SK-N-SH (cell line): ENCODE data around the gene OGFOD2. TPM values are rescaled to one million over a fixed set of nuclear protein-coding genes. Genes with fewer than 3 reads are reported as not detected.

Experiments
- CTCF ChIA-PET: fragments of 300-600, 350-600 bp; formaldehyde crosslinking; extraction: SDS; loops from one replicate; lab custom pipeline; 2021; lab: Yijun Ruan, JAX
- POLR2A ChIA-PET: fragments of 350-600 bp; sonication (Branson Sonifier 250); formaldehyde crosslinking; extraction: SDS; loops from one replicate; lab custom pipeline; 2020; ENCODE audit warnings: antibody characterized with exemption, inconsistent platforms; lab: Yijun Ruan, JAX
- DNase-seq: peaks from one replicate; pipeline ENCODE4 v3.0.0; 2012
- H2AFZ ChIP-seq: fragments of 200-600 bp; sonication (generic); 2 replicates; pipeline ENCODE4 v1.8.1; 2016; ENCODE audit warnings: antibody characterized with exemption, mild to moderate bottlenecking, low read depth
- H3F3A ChIP-seq: fragments of 200-600 bp; sonication (generic); replicated peaks from 2 replicates; pipeline ENCODE3; 2016; ENCODE audit warnings: antibody characterized with exemption, mild to moderate bottlenecking; ENCODE audit not compliant: insufficient read depth
- H3K27ac ChIP-seq, 2 experiments: fragments of 200-500 bp in 1 of 2; fragments of 200-600 bp in 1 of 2; sonication (Bioruptor generic) in 1 of 2; sonication (generic), shearing (Covaris generic) in 1 of 2; 2 replicates each; pipeline versions ENCODE4 v1.5.1 to v1.6.1; 2014 to 2016; ENCODE audit warnings: low read depth in 2 of 2, inconsistent platforms in 1 of 2, low read length in 1 of 2, mild to moderate bottlenecking in 1 of 2, mixed read lengths in 1 of 2
- H3K27me3 ChIP-seq: fragments of 200-600 bp; sonication (generic), shearing (Covaris generic); 2 replicates; pipeline ENCODE4 v1.6.1; 2016; ENCODE audit warnings: mixed run types; ENCODE audit not compliant: insufficient read depth
- H3K36me3 ChIP-seq, 2 experiments: fragments of 200-500 bp in 1 of 2; fragments of 200-600 bp in 1 of 2; sonication (Bioruptor generic) in 1 of 2; sonication (generic) in 1 of 2; replicated peaks in 1 of 2; 2 replicates each; pipeline versions ENCODE3 to v1.5.1; 2014 to 2016; ENCODE audit warnings: low read length in 1 of 2, mild to moderate bottlenecking in 1 of 2; ENCODE audit not compliant: insufficient read depth in 2 of 2, control insufficient read depth in 1 of 2
- H3K4me1 ChIP-seq, 2 experiments: fragments of 200-500 bp in 1 of 2; fragments of 200-600 bp in 1 of 2; sonication (Bioruptor generic) in 1 of 2; sonication (generic), shearing (Covaris generic) in 1 of 2; 2 replicates each; pipeline versions ENCODE4 v1.5.1 to v1.6.1; 2014 to 2016; ENCODE audit warnings: low read depth in 1 of 2, low read length in 1 of 2, mixed run types in 1 of 2; ENCODE audit not compliant: insufficient read depth in 2 of 2, control insufficient read depth in 1 of 2
- H3K4me2 ChIP-seq: fragments of 200-600 bp; sonication (generic), shearing (Covaris generic); 2 replicates; pipeline ENCODE4 v1.6.1; 2017; ENCODE audit warnings: mixed run types
- H3K4me3 ChIP-seq, 2 experiments: fragments of 200-500 bp in 1 of 2; fragments of 200-600 bp in 1 of 2; sonication (Bioruptor generic) in 1 of 2; sonication (generic), shearing (Covaris generic) in 1 of 2; 2 replicates each; pipeline versions ENCODE4 v1.5.1 to v1.8.1; 2014 to 2016; ENCODE audit warnings: low read depth in 2 of 2, inconsistent platforms in 1 of 2, low read length in 1 of 2, mild to moderate bottlenecking in 1 of 2, mixed read lengths in 1 of 2, moderate library complexity in 1 of 2
- H3K79me2 ChIP-seq: fragments of 200-600 bp; sonication (generic); 2 replicates; pipeline ENCODE4 v1.8.1; 2017; ENCODE audit warnings: mild to moderate bottlenecking; ENCODE audit not compliant: insufficient read depth
- H3K9ac ChIP-seq: fragments of 200-600 bp; sonication (generic); 2 replicates; pipeline ENCODE4 v1.6.1; 2017; ENCODE audit warnings: mixed run types
- H3K9me2 ChIP-seq: fragments of 200-600 bp; sonication (generic); 2 replicates; pipeline ENCODE4 v1.6.1; 2017; ENCODE audit warnings: mixed run types
- H3K9me3 ChIP-seq: fragments of 200-600 bp; sonication (generic); 2 replicates; pipeline ENCODE4 v1.6.1; 2017; ENCODE audit warnings: mixed run types, mild to moderate bottlenecking, moderate library complexity
- H4K20me1 ChIP-seq: fragments of 200-600 bp; sonication (generic); 2 replicates; pipeline ENCODE4 v1.6.1; 2017; ENCODE audit warnings: mild to moderate bottlenecking, mixed run types; ENCODE audit not compliant: insufficient read depth
- CTCF ChIP-seq: fragments of 200-600 bp; sonication (generic); IDR thresholded peaks from 2 replicates; pipeline ENCODE4 v1.6.1; 2017; ENCODE audit warnings: antibody characterized with exemption, mild to moderate bottlenecking, moderate library complexity
- ELF1 ChIP-seq: IDR thresholded peaks from 2 replicates; pipeline ENCODE4 v1.4.0; 2012
- FOSL2 ChIP-seq: IDR thresholded peaks from 2 replicates; pipeline ENCODE4 v1.4.0; 2012; ENCODE audit warnings: low read depth, mild to moderate bottlenecking, moderate library complexity, borderline replicate concordance
- FOXM1 ChIP-seq: IDR thresholded peaks from 2 replicates; pipeline ENCODE4 v1.4.0; 2012; ENCODE audit warnings: low read depth, mild to moderate bottlenecking
- GABPA ChIP-seq: IDR thresholded peaks from 2 replicates; pipeline ENCODE4 v1.4.0; 2012; ENCODE audit warnings: low read depth, mild to moderate bottlenecking
- JUND ChIP-seq: IDR thresholded peaks from 2 replicates; pipeline ENCODE4 v1.4.0; 2012
- NFIC ChIP-seq: IDR thresholded peaks from 2 replicates; pipeline ENCODE4 v1.4.0; 2012; ENCODE audit warnings: borderline replicate concordance
- RAD21 ChIP-seq: IDR thresholded peaks from 2 replicates; pipeline ENCODE4 v1.6.1; 2012; ENCODE audit warnings: mild to moderate bottlenecking, low read length
- SMC3 ChIP-seq: IDR thresholded peaks from 2 replicates; pipeline ENCODE4 v1.6.1; 2012; ENCODE audit warnings: low read depth, low read length, improper control_type of control experiment
- TCF12 ChIP-seq: IDR thresholded peaks from 2 replicates; pipeline ENCODE4 v1.4.0; 2012
- WGBS: methylation state at CpG from one replicate; pipeline ENCODE4 v1.1.6; 2017; ENCODE audit warnings: low lambda C conversion rate; 5-methylcytosine and 5-hydroxymethylcytosine counted together
- polyA plus RNA-seq, 3 experiments: library from polyadenylated mRNA; depleted of rRNA; stranded (reverse); fragments of >200 nt; gene quantifications; 2 replicates each; pipeline ENCODE4 v1.2.3, GENCODE V29; 2012
- TF ChIP-seq, protein P1 (sequence below): IDR thresholded peaks from 2 replicates; pipeline ENCODE4; 2012
- TF ChIP-seq, protein P2 (sequence below): IDR thresholded peaks from 2 replicates; pipeline ENCODE4 v1.4.0; 2012; ENCODE audit warnings: low read depth
- TF ChIP-seq, protein P3 (sequence below): IDR thresholded peaks from 2 replicates; pipeline ENCODE4 v1.4.0; 2012; ENCODE audit warnings: low read depth, borderline replicate concordance
- TF ChIP-seq, protein P4 (sequence below): IDR thresholded peaks from 2 replicates; pipeline ENCODE4 v1.4.0; 2012; ENCODE audit warnings: low read depth, borderline replicate concordance
- TF ChIP-seq, protein P5 (sequence below): fragments of 150-350 bp; IDR thresholded peaks from 2 replicates; pipeline ENCODE4 v1.6.1; 2016; ENCODE audit warnings: mild to moderate bottlenecking, low read depth, low read length

Gene OGFOD2
- polyA plus RNA-seq, 1 of the 3 experiments (the other 2 are of a cell fraction): 22.0 TPM

DNA sequence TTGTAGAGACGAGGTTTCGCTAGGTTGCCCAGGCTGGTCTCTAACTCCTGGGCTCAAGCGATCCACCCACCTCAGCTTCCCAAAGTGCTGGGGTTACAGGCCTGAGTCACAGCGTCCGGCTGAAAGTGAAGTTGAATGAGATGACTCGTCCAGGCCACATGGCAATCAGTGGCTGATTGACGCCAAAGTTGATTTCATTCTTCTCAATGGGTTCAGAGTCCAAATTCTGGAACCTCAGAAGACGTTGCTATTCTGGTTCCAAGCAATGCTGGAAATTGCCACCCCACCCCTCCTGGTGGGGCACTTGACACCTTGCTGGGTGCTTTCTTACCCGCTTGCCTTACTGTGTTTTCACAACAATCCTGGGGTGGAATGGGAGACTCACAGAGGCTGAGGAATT, 23.6 kb upstream of the OGFOD2 start:
- peak overlapping the region in 1 of 2 experiments; percentile 57; a peak in 2 of 4 replicates for H3K27ac ChIP-seq
- ChIA-PET POLR2A (no interaction called here), CTCF (interaction anchor here (1.1 to 13.7 kb wide), 8 partner anchors 13 to 157 kb away, joined by 3 to 148 read pairs (median 8); no protein-coding TSS in a partner anchor)
- WGBS: 42% methylated on average over 9 of the region's 9 CpGs
- no peaks in the 10 kb centered on the region for H3K9me3 ChIP-seq
- peaks cover 0 to 15% of the 10 kb centered on the region in 2 experiments; a peak in 2 of 4 replicates for H3K4me1 ChIP-seq
- TF ChIP-seq TCF12 (peak; percentile 28; the same call in 1 of the 2 replicates), FOSL2 (peak; percentile 74; the same call in 1 of the 2 replicates), JUND (peak; percentile 37; the same call in 1 of the 2 replicates)
- TF ChIP-seq, protein P1, sequence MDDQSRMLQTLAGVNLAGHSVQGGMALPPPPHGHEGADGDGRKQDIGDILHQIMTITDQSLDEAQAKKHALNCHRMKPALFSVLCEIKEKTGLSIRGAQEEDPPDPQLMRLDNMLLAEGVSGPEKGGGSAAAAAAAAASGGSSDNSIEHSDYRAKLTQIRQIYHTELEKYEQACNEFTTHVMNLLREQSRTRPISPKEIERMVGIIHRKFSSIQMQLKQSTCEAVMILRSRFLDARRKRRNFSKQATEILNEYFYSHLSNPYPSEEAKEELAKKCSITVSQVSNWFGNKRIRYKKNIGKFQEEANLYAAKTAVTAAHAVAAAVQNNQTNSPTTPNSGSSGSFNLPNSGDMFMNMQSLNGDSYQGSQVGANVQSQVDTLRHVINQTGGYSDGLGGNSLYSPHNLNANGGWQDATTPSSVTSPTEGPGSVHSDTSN: peak; percentile 87
- TF ChIP-seq, protein P2, sequence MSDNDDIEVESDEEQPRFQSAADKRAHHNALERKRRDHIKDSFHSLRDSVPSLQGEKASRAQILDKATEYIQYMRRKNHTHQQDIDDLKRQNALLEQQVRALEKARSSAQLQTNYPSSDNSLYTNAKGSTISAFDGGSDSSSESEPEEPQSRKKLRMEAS: peak; percentile 86
- TF ChIP-seq, protein P3, sequence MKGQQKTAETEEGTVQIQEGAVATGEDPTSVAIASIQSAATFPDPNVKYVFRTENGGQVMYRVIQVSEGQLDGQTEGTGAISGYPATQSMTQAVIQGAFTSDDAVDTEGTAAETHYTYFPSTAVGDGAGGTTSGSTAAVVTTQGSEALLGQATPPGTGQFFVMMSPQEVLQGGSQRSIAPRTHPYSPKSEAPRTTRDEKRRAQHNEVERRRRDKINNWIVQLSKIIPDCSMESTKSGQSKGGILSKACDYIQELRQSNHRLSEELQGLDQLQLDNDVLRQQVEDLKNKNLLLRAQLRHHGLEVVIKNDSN: no peak
- TF ChIP-seq, protein P4, sequence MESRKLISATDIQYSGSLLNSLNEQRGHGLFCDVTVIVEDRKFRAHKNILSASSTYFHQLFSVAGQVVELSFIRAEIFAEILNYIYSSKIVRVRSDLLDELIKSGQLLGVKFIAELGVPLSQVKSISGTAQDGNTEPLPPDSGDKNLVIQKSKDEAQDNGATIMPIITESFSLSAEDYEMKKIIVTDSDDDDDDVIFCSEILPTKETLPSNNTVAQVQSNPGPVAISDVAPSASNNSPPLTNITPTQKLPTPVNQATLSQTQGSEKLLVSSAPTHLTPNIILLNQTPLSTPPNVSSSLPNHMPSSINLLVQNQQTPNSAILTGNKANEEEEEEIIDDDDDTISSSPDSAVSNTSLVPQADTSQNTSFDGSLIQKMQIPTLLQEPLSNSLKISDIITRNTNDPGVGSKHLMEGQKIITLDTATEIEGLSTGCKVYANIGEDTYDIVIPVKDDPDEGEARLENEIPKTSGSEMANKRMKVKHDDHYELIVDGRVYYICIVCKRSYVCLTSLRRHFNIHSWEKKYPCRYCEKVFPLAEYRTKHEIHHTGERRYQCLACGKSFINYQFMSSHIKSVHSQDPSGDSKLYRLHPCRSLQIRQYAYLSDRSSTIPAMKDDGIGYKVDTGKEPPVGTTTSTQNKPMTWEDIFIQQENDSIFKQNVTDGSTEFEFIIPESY: no peak
- no peaks in the 10 kb centered on the region for H3K79me2 ChIP-seq
- no peaks in the 10 kb centered on the region for H3K36me3 ChIP-seq
- H3F3A ChIP-seq: peaks cover 16% of the 10 kb centered on the region
- H3K4me2 ChIP-seq: 0 out of 2 replicates have a peak overlapping the region, but pooled peaks have one; percentile 13
- no peak overlapping the region for H3K4me3 ChIP-seq
- H3K9me2 ChIP-seq: no peaks in the 10 kb centered on the region
- no peaks in the 10 kb centered on the region for H3K27me3 ChIP-seq
- no peak overlapping the region for H2AFZ ChIP-seq
- DNase-seq: no peak
- no peak overlapping the region for H3K9ac ChIP-seq
- no peaks in the 10 kb centered on the region for H4K20me1 ChIP-seq

GRCh38 chr12:122951979-122952892, 22.8 kb upstream of the OGFOD2 start:
- no peaks in the 10 kb centered on the region for H3K9me2 ChIP-seq
- peaks cover 11% of the 10 kb centered on the region for H3F3A ChIP-seq
- no peaks in the 10 kb centered on the region for H3K79me2 ChIP-seq
- H3K27ac ChIP-seq: peak overlapping the region in 1 of 2 experiments; percentile 57; a peak in 1 of 4 replicates
- no peak overlapping the region for H3K4me2 ChIP-seq
- no peaks in the 10 kb centered on the region for H4K20me1 ChIP-seq
- no peaks in the 10 kb centered on the region for H3K36me3 ChIP-seq
- H2AFZ ChIP-seq: no peak overlapping the region
- no peak overlapping the region for H3K9ac ChIP-seq
- DNase-seq: peak; percentile 36
- 0 out of 4 replicates have a peak, but pooled peaks cover 0 to 11% of the 10 kb centered on the region in 2 experiments for H3K4me1 ChIP-seq
- H3K4me3 ChIP-seq: no peak overlapping the region; a peak in 1 of 4 replicates
- ChIA-PET CTCF (interaction anchor here (0.5 to 13.7 kb wide), 34 partner anchors 11 to 314 kb away, joined by 3 to 148 read pairs (median 5); partner anchors contain the start of gene VPS37B), POLR2A (no interaction called here)
- H3K27me3 ChIP-seq: no peaks in the 10 kb centered on the region
- WGBS: 63% methylated on average over 10 of the region's 12 CpGs
- no peaks in the 10 kb centered on the region for H3K9me3 ChIP-seq
- TF ChIP-seq CTCF (peak; percentile 83), GABPA (no peak), SMC3 (peak; percentile 98), NFIC (no peak), ELF1 (no peak), RAD21 (peak; percentile 98), FOXM1 (no peak), FOSL2 (no peak)
- TF ChIP-seq, protein P1: no peak
- TF ChIP-seq, protein P5, sequence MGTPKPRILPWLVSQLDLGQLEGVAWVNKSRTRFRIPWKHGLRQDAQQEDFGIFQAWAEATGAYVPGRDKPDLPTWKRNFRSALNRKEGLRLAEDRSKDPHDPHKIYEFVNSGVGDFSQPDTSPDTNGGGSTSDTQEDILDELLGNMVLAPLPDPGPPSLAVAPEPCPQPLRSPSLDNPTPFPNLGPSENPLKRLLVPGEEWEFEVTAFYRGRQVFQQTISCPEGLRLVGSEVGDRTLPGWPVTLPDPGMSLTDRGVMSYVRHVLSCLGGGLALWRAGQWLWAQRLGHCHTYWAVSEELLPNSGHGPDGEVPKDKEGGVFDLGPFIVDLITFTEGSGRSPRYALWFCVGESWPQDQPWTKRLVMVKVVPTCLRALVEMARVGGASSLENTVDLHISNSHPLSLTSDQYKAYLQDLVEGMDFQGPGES: no peak
